Fibroblast of lung (primary cell): Measurements from ENCODE around the gene IRF5. TPM values are rescaled to one million over a fixed set of nuclear protein-coding genes. Genes with fewer than 3 reads are reported as not detected.

Experiments used
- DNase-seq, 2 donors: peaks; one replicate each; pipeline versions ENCODE4 v3.0.0 to v3.0.0-alpha.2; 2010; ENCODE audit warnings: low read depth in 2 of 2
- H2AFZ ChIP-seq: 2 replicates; pipeline ENCODE4 v1.5.1; 2012; ENCODE audit warnings: low read length, control low read depth, inconsistent platforms
- H3K27ac ChIP-seq: 2 replicates; pipeline ENCODE4 v1.5.1; 2011; ENCODE audit warnings: low read length, control low read depth; ENCODE audit not compliant: insufficient read depth
- H3K27me3 ChIP-seq: 2 replicates; pipeline ENCODE4 v1.5.1; 2011; ENCODE audit warnings: mild to moderate bottlenecking, low read length; ENCODE audit not compliant: control insufficient read depth, insufficient read depth
- H3K36me3 ChIP-seq: 2 replicates; pipeline ENCODE4 v1.5.1; 2011; ENCODE audit warnings: low read length; ENCODE audit not compliant: control insufficient read depth, insufficient read depth
- H3K4me1 ChIP-seq: 2 replicates; pipeline ENCODE4 v1.5.1; 2011; ENCODE audit warnings: low read length; ENCODE audit not compliant: control insufficient read depth, insufficient read depth; ENCODE audit errors: extremely low read depth
- H3K4me2 ChIP-seq: 2 replicates; pipeline ENCODE4 v1.5.1; 2011; ENCODE audit warnings: low read length, control low read depth; ENCODE audit not compliant: insufficient read depth; ENCODE audit errors: extremely low read depth
- H3K4me3 ChIP-seq, 4 experiments: fragments of 200-600 bp in 1 of 4; sonication (generic) in 1 of 4; replicated peaks in 1 of 4; 2 replicates each; pipeline ENCODE4 v1.5.1; 2011 to 2016; ENCODE audit warnings: low read length in 4 of 4, low read depth in 3 of 4, mild to moderate bottlenecking in 3 of 4, control low read depth in 2 of 4, inconsistent platforms in 1 of 4, mixed read lengths in 1 of 4; ENCODE audit not compliant: insufficient read depth in 1 of 4; ENCODE audit errors: control extremely low read depth in 1 of 4
- H3K79me2 ChIP-seq: 2 replicates; pipeline ENCODE4 v1.5.1; 2012; ENCODE audit warnings: mild to moderate bottlenecking, low read length, inconsistent platforms; ENCODE audit not compliant: control insufficient read depth, insufficient read depth
- H3K9ac ChIP-seq: 2 replicates; pipeline ENCODE4 v1.5.1; 2011; ENCODE audit warnings: mild to moderate bottlenecking, low read length, control low read depth; ENCODE audit not compliant: insufficient read depth
- H3K9me3 ChIP-seq: 2 replicates; pipeline ENCODE4 v1.5.1; 2012; ENCODE audit warnings: low read depth, low read length; ENCODE audit not compliant: control insufficient read depth, insufficient read depth
- H4K20me1 ChIP-seq: 2 replicates; pipeline ENCODE4 v1.5.1; 2011; ENCODE audit warnings: low read length; ENCODE audit not compliant: control insufficient read depth, insufficient read depth; ENCODE audit errors: extremely low read depth
- EZH2 ChIP-seq: IDR thresholded peaks from 2 replicates; pipeline ENCODE4 v1.5.1; 2012; ENCODE audit warnings: low read length, control low read depth, mild to moderate bottlenecking; ENCODE audit errors: missing control alignments
- polyA plus RNA-seq, 2 donors: library from polyadenylated mRNA; depleted of rRNA in 1 of 2; stranded (reverse) in 1 of 2; unstranded in 1 of 2; fragments of >200 nt; gene quantifications; 2 replicates each; pipeline ENCODE4 v1.2.1, GENCODE V29; 2011 to 2012; ENCODE audit warnings: missing spikeins in 1 of 2
- total RNA-seq: library from RNA; depleted of rRNA; stranded (reverse); fragments of >200 nt; gene quantifications from 2 replicates; pipeline ENCODE4 v1.2.1, GENCODE V29; 2014
- TF ChIP-seq, protein P1 (sequence below), 2 donors: IDR thresholded peaks in 1 of 2; conservative IDR thresholded peaks in 1 of 2; 1 replicate in 1 of 2; 2 replicates in 1 of 2; pipeline ENCODE4 v1.5.1; 2011 to 2012; ENCODE audit warnings: low read length in 2 of 2, control low read depth in 1 of 2, inconsistent platforms in 1 of 2, low read depth in 1 of 2, mild to moderate bottlenecking in 1 of 2

Gene IRF5
- total and polyA plus RNA-seq, 2 donors (not counting 1 experiment from before 2014, with no cell fraction given): 0.33 TPM; not detected in 1

DNA sequence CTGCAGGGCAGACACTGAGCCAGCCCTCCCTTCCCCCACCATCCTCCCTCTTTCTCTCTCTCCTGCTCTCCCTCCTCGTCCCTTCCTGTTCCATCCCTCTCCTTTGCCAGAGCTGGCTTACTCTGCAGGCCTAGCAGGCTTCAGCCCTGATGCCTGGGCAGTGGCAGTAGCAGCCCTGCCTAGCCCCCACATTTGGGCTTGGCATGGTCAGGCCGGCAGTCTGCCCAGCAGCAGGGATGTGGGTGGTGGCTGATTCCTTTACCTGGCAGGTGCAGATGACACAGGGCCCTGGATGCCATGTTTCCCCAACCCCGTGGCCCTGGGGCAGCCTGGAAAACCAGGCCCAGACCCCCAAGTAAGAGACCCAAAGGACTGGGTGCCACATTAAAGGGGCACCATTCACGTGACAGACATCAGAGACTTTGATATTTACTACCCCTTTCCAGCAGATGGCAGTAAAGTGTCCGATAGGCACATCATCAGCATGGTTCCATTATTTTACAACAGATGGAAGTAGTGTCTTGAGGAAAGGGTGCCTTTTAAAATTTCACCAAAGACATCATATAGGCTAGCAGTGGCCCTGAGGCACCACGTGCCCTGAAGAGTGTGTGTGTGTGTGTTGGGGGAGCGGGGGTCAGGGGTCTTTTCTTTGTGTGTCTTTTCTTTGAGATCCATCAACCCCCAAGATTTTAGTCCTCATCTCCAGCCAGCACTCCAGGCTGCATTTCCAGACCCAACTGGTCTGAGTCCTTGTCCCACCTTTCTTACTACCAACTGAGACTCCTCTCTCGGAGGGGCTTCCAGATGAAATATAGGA lies 33.1 kb upstream of the IRF5 start:
- TF ChIP-seq EZH2: no peak
- TF ChIP-seq, protein P1, sequence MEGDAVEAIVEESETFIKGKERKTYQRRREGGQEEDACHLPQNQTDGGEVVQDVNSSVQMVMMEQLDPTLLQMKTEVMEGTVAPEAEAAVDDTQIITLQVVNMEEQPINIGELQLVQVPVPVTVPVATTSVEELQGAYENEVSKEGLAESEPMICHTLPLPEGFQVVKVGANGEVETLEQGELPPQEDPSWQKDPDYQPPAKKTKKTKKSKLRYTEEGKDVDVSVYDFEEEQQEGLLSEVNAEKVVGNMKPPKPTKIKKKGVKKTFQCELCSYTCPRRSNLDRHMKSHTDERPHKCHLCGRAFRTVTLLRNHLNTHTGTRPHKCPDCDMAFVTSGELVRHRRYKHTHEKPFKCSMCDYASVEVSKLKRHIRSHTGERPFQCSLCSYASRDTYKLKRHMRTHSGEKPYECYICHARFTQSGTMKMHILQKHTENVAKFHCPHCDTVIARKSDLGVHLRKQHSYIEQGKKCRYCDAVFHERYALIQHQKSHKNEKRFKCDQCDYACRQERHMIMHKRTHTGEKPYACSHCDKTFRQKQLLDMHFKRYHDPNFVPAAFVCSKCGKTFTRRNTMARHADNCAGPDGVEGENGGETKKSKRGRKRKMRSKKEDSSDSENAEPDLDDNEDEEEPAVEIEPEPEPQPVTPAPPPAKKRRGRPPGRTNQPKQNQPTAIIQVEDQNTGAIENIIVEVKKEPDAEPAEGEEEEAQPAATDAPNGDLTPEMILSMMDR (conservative IDR thresholded peaks at IDR 0.05 in 1 of 2, IDR thresholded peaks at IDR 0.05 in 1 of 2; ENCODE audit: low read depth in 1 of 2, low read length in 2 of 2): peak; percentile 49 to 66
- DNase-seq: peak; percentile 35 to 66
- Histone ChIP-seq H3K4me3 (no peak overlapping the region), H3K36me3 (no peaks in the 10 kb centered on the region), H3K79me2 (no peaks in the 10 kb centered on the region), H2AFZ (no peak overlapping the region), H3K4me1 (no peaks in the 10 kb centered on the region), H3K9me3 (no peaks in the 10 kb centered on the region), H4K20me1 (no peaks in the 10 kb centered on the region), H3K27me3 (peaks cover 6% of the 10 kb centered on the region), H3K27ac (no peak overlapping the region), H3K4me2 (no peak overlapping the region), H3K9ac (no peak overlapping the region)

DNA sequence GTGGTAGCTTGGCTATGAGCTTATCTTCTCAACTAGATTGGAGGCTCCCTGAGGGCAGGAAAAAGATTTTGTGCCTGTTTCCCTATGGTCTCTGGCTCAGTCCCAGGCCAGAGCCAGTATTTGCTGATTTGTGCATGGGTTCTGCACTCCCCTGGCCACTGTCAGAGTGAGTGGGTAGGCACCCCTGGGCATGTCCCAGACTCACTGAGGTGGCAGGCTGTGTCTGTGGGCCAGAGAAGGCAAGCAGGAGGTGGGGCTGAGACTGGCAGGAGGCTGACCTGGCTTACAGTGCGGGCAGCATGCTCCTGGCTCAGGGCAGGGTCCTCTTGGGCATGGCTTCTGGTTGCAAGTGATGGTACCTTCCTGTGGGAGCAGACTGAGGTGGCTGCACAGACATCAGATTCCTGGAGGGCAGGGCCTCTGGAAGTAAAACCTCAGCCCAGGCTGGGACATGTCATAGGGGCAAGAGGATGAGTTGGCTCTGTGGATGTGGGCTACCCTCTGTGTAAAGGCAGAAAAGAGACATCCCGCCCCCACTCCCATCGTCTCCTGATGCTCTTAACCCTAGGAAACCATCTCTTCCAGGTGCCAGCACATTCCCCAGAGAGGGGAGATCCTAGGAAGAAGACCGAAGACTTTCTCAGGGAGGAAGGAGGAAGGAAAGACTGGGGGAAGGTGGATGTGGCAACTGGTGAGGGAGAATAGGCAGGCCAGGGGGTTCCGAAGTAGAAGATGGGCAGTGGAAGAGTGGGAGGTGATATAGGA lies 31.5 kb upstream of the IRF5 start:
- H2AFZ ChIP-seq: no peak overlapping the region
- no peaks in the 10 kb centered on the region for H3K9me3 ChIP-seq
- no peaks in the 10 kb centered on the region for H3K36me3 ChIP-seq
- peaks cover 11% of the 10 kb centered on the region for H3K27me3 ChIP-seq
- no peaks in the 10 kb centered on the region for H4K20me1 ChIP-seq
- no peaks in the 10 kb centered on the region for H3K4me1 ChIP-seq
- DNase-seq: no peak
- no peak overlapping the region for H3K27ac ChIP-seq
- H3K4me2 ChIP-seq: no peak overlapping the region
- no peak overlapping the region for H3K4me3 ChIP-seq
- TF ChIP-seq EZH2: no peak
- TF ChIP-seq, protein P1 (conservative IDR thresholded peaks at IDR 0.05 in 1 of 2, IDR thresholded peaks at IDR 0.05 in 1 of 2; ENCODE audit: low read depth in 1 of 2, low read length in 2 of 2): no peak
- no peaks in the 10 kb centered on the region for H3K79me2 ChIP-seq
- no peak overlapping the region for H3K9ac ChIP-seq

DNA sequence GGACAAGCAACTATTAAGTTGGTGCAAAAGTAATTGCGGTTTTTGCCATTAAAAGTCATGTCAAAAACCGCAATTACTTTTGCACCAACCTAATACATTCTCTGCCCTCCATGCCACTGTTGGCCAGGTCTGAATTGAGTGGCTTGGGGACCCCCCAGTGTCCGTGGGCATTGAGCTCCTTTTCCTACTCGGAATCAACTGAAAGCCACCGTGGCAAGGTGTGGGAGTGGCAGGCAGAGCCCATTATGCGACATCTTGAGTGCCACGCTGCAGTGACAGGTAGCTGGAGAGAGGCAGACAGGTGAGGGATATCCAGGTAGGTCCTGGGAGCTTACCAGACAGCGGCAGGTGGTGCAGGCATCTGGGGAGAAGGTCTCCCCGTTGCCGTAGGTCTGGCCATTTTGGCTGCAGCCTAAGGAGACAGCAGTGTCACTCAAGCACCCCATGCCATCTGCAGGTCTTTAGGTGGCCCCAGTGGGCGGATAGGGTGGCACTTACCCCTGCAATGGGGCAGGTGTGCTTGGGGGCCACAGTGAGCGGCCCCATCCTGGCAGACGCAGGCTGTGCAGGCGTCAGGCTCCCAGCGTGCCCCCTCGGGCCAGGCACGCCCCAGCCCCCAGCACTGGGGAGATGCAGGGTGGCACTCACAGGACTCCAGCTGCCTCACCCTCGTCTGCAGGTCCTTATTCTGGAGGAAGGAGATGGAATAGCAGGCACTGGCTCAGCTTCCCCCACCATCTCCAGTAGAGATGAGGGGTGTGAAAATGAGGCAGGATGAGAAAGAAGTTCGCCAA lies 30.8 kb upstream of the IRF5 start:
- Histone ChIP-seq H3K27me3 (peaks cover 13% of the 10 kb centered on the region), H3K79me2 (no peaks in the 10 kb centered on the region), H3K36me3 (no peaks in the 10 kb centered on the region), H3K9me3 (no peaks in the 10 kb centered on the region), H3K4me3 (no peak overlapping the region), H3K4me1 (no peaks in the 10 kb centered on the region), H3K27ac (no peak overlapping the region), H2AFZ (no peak overlapping the region), H4K20me1 (no peaks in the 10 kb centered on the region), H3K4me2 (no peak overlapping the region), H3K9ac (no peak overlapping the region)
- DNase-seq: no peak
- TF ChIP-seq, protein P1 (conservative IDR thresholded peaks at IDR 0.05 in 1 of 2, IDR thresholded peaks at IDR 0.05 in 1 of 2; ENCODE audit: low read depth in 1 of 2, low read length in 2 of 2): no peak
- no peak for TF ChIP-seq EZH2
